Fibroblast of lung (primary cell): ENCODE data around the gene GDI2. TPM values are rescaled to one million over a fixed set of nuclear protein-coding genes. Genes with fewer than 3 reads are reported as not detected.
"Not testable (repeated sequence)": the region's sequence is repeated elsewhere in the genome, so short reads cannot be mapped to it uniquely, and the experiment has no call there.

ENCODE experiments used
- DNase-seq, 2 donors: peaks; one replicate each; pipeline versions ENCODE4 v3.0.0 to v3.0.0-alpha.2; 2010; ENCODE audit warnings: low read depth in 2 of 2
- H2AFZ ChIP-seq: 2 replicates; pipeline ENCODE4 v1.5.1; 2012; ENCODE audit warnings: low read length, control low read depth, inconsistent platforms
- H3K27ac ChIP-seq: 2 replicates; pipeline ENCODE4 v1.5.1; 2011; ENCODE audit warnings: low read length, control low read depth; ENCODE audit not compliant: insufficient read depth
- H3K27me3 ChIP-seq: 2 replicates; pipeline ENCODE4 v1.5.1; 2011; ENCODE audit warnings: mild to moderate bottlenecking, low read length; ENCODE audit not compliant: control insufficient read depth, insufficient read depth
- H3K36me3 ChIP-seq: 2 replicates; pipeline ENCODE4 v1.5.1; 2011; ENCODE audit warnings: low read length; ENCODE audit not compliant: control insufficient read depth, insufficient read depth
- H3K4me1 ChIP-seq: 2 replicates; pipeline ENCODE4 v1.5.1; 2011; ENCODE audit warnings: low read length; ENCODE audit not compliant: control insufficient read depth, insufficient read depth; ENCODE audit errors: extremely low read depth
- H3K4me2 ChIP-seq: 2 replicates; pipeline ENCODE4 v1.5.1; 2011; ENCODE audit warnings: low read length, control low read depth; ENCODE audit not compliant: insufficient read depth; ENCODE audit errors: extremely low read depth
- H3K4me3 ChIP-seq, 4 experiments: fragments of 200-600 bp in 1 of 4; sonication (generic) in 1 of 4; replicated peaks in 1 of 4; 2 replicates each; pipeline ENCODE4 v1.5.1; 2011 to 2016; ENCODE audit warnings: low read length in 4 of 4, low read depth in 3 of 4, mild to moderate bottlenecking in 3 of 4, control low read depth in 2 of 4, inconsistent platforms in 1 of 4, mixed read lengths in 1 of 4; ENCODE audit not compliant: insufficient read depth in 1 of 4; ENCODE audit errors: control extremely low read depth in 1 of 4
- H3K79me2 ChIP-seq: 2 replicates; pipeline ENCODE4 v1.5.1; 2012; ENCODE audit warnings: mild to moderate bottlenecking, low read length, inconsistent platforms; ENCODE audit not compliant: control insufficient read depth, insufficient read depth
- H3K9ac ChIP-seq: 2 replicates; pipeline ENCODE4 v1.5.1; 2011; ENCODE audit warnings: mild to moderate bottlenecking, low read length, control low read depth; ENCODE audit not compliant: insufficient read depth
- H3K9me3 ChIP-seq: 2 replicates; pipeline ENCODE4 v1.5.1; 2012; ENCODE audit warnings: low read depth, low read length; ENCODE audit not compliant: control insufficient read depth, insufficient read depth
- H4K20me1 ChIP-seq: 2 replicates; pipeline ENCODE4 v1.5.1; 2011; ENCODE audit warnings: low read length; ENCODE audit not compliant: control insufficient read depth, insufficient read depth; ENCODE audit errors: extremely low read depth
- CTCF ChIP-seq, 2 donors: IDR thresholded peaks in 1 of 2; conservative IDR thresholded peaks in 1 of 2; 1 replicate in 1 of 2; 2 replicates in 1 of 2; pipeline ENCODE4 v1.5.1; 2011 to 2012; ENCODE audit warnings: low read length in 2 of 2, control low read depth in 1 of 2, inconsistent platforms in 1 of 2, low read depth in 1 of 2, mild to moderate bottlenecking in 1 of 2
- EZH2 ChIP-seq: IDR thresholded peaks from 2 replicates; pipeline ENCODE4 v1.5.1; 2012; ENCODE audit warnings: low read length, control low read depth, mild to moderate bottlenecking; ENCODE audit errors: missing control alignments
- polyA plus RNA-seq, 2 donors: library from polyadenylated mRNA; depleted of rRNA in 1 of 2; stranded (reverse) in 1 of 2; unstranded in 1 of 2; fragments of >200 nt; gene quantifications; 2 replicates each; pipeline ENCODE4 v1.2.1, GENCODE V29; 2011 to 2012; ENCODE audit warnings: missing spikeins in 1 of 2
- total RNA-seq: library from RNA; depleted of rRNA; stranded (reverse); fragments of >200 nt; gene quantifications from 2 replicates; pipeline ENCODE4 v1.2.1, GENCODE V29; 2014

Gene GDI2
- total and polyA plus RNA-seq, 2 donors (not counting 1 experiment from before 2014, with no cell fraction given) = 287 to 483 TPM

- Histone ChIP-seq H3K27me3 (no peaks in the 10 kb centered on the region), H3K36me3 (no peaks in the 10 kb centered on the region), H3K4me3 (no peak overlapping the region), H3K9me3 (no peaks in the 10 kb centered on the region), H3K4me2 (no peak overlapping the region), H3K79me2 (no peaks in the 10 kb centered on the region), H3K4me1 (peaks cover 5% of the 10 kb centered on the region), H2AFZ (no peak overlapping the region), H3K9ac (no peak overlapping the region), H4K20me1 (no peaks in the 10 kb centered on the region), H3K27ac (no peak overlapping the region)
- TF ChIP-seq EZH2 (no peak), CTCF (conservative IDR thresholded peaks at IDR 0.05 in 1 of 2, IDR thresholded peaks at IDR 0.05 in 1 of 2; ENCODE audit: low read depth in 1 of 2, low read length in 2 of 2) (no peak)
- DNase-seq = no peak
Observed at GRCh38 chr10:5843686-5844344, 30.6 kb upstream of the GDI2 start.

GRCh38 chr10:5841965-5842364, 28.7 kb upstream of the GDI2 start:
- Histone ChIP-seq H3K4me1 (peaks cover 5% of the 10 kb centered on the region), H3K79me2 (no peaks in the 10 kb centered on the region), H3K4me3 (no peak overlapping the region), H2AFZ (no peak overlapping the region), H3K27ac (no peak overlapping the region), H3K27me3 (no peaks in the 10 kb centered on the region), H3K9ac (no peak overlapping the region), H3K36me3 (no peaks in the 10 kb centered on the region), H4K20me1 (no peaks in the 10 kb centered on the region), H3K9me3 (no peaks in the 10 kb centered on the region), H3K4me2 (no peak overlapping the region)
- DNase-seq = no peak
- TF ChIP-seq CTCF (conservative IDR thresholded peaks at IDR 0.05 in 1 of 2, IDR thresholded peaks at IDR 0.05 in 1 of 2; ENCODE audit: low read depth in 1 of 2, low read length in 2 of 2) (no peak), EZH2 (no peak)

GRCh38 chr10:5840314-5841307, 27.4 kb upstream of the GDI2 start:
- H3K4me1 ChIP-seq = peaks cover 5% of the 10 kb centered on the region
- no peaks in the 10 kb centered on the region for H3K36me3 ChIP-seq
- no peak overlapping the region for H3K4me2 ChIP-seq
- no peak overlapping the region for H3K9ac ChIP-seq
- H2AFZ ChIP-seq = peak overlapping the region; percentile 52
- H3K27me3 ChIP-seq = no peaks in the 10 kb centered on the region
- no peaks in the 10 kb centered on the region for H3K79me2 ChIP-seq
- no peaks in the 10 kb centered on the region for H4K20me1 ChIP-seq
- DNase-seq = peak in 1 of 2 donors; percentile 25
- H3K27ac ChIP-seq = no peak overlapping the region
- TF ChIP-seq CTCF (conservative IDR thresholded peaks at IDR 0.05 in 1 of 2, IDR thresholded peaks at IDR 0.05 in 1 of 2; ENCODE audit: low read depth in 1 of 2, low read length in 2 of 2) = no peak
- no peak for TF ChIP-seq EZH2
- no peaks in the 10 kb centered on the region for H3K9me3 ChIP-seq
- H3K4me3 ChIP-seq = no peak overlapping the region

- H3K79me2 ChIP-seq, H3K36me3 ChIP-seq, H3K27ac ChIP-seq, H3K9ac ChIP-seq, H3K4me3 ChIP-seq, H3K9me3 ChIP-seq, H3K27me3 ChIP-seq, H3K4me1 ChIP-seq, DNase-seq, H3K4me2 ChIP-seq, H4K20me1 ChIP-seq, H2AFZ ChIP-seq: not testable (repeated sequence)
Observed at GRCh38 chr10:5836181-5836580, 22.9 kb upstream of the GDI2 start.
